ENCODE results near the gene ANAPC10.

GRCh38 chr4:144989306-144989705, 108.7 kb downstream of the ANAPC10 start:
- TF ChIP-seq POLR2AphosphoS5 (IDR thresholded peaks at IDR 0.05) (no peak), CTCF (IDR thresholded peaks at IDR 0.05) (no peak)

All from sigmoid colon (tissue), 4 donors.